Peyer's patch (tissue), 4 donors: ENCODE measurements around the gene MREG.

Experiments used
- CTCF ChIP-seq, 6 experiments: fragments of 450-650 bp in 4 of 6; fragments of 200-600 bp in 2 of 6; sonication (generic) in 1 of 6; IDR thresholded peaks; one replicate each; pipeline ENCODE4 v1.5.1; 2017 to 2019; ENCODE audit warnings: antibody characterized with exemption in 6 of 6, mild to moderate bottlenecking in 3 of 6, moderate library complexity in 1 of 6
- POLR2A ChIP-seq, 2 donors: fragments of 450-650 bp; IDR thresholded peaks; one replicate each; pipeline ENCODE4 v1.5.1; 2017; ENCODE audit warnings: antibody characterized with exemption in 2 of 2, mild to moderate bottlenecking in 2 of 2, moderate library complexity in 2 of 2

GRCh38 chr2:215903203-215903602, 110.1 kb downstream of the MREG start:
- TF ChIP-seq POLR2A (IDR thresholded peaks at IDR 0.05) = no peak
- TF ChIP-seq CTCF (IDR thresholded peaks at IDR 0.05) = no peak
